Glutamatergic neuron (in vitro differentiated cells): ENCODE results near the gene RAVER2. TPM values are rescaled to one million over a fixed set of nuclear protein-coding genes. Genes with fewer than 3 reads are reported as not detected.

Source experiments
- DNase-seq: peaks from one replicate; pipeline ENCODE4 v3.0.0; 2022
- H3K27ac Mint-ChIP-seq: one replicate; pipeline ENCODE4 v1.8.0; 2020; ENCODE audit warnings: mild to moderate bottlenecking, mixed read lengths, inconsistent platforms; ENCODE audit not compliant: unreplicated experiment
- H3K27me3 Mint-ChIP-seq: one replicate; pipeline ENCODE4 v1.8.0; 2020; ENCODE audit warnings: mild to moderate bottlenecking, moderate library complexity, mixed read lengths, inconsistent platforms; ENCODE audit not compliant: unreplicated experiment
- H3K36me3 Mint-ChIP-seq: one replicate; pipeline ENCODE4 v1.8.0; 2020; ENCODE audit warnings: mild to moderate bottlenecking, mixed read lengths, inconsistent platforms; ENCODE audit not compliant: unreplicated experiment
- H3K4me1 Mint-ChIP-seq: one replicate; pipeline ENCODE4 v1.8.0; 2020; ENCODE audit warnings: mild to moderate bottlenecking, low read depth, mixed read lengths, inconsistent platforms; ENCODE audit not compliant: unreplicated experiment
- H3K4me3 Mint-ChIP-seq: one replicate; pipeline ENCODE4 v1.8.0; 2020; ENCODE audit warnings: mild to moderate bottlenecking, mixed read lengths, inconsistent platforms; ENCODE audit not compliant: unreplicated experiment
- H3K9me3 Mint-ChIP-seq: one replicate; pipeline ENCODE4 v1.8.0; 2020; ENCODE audit warnings: mild to moderate bottlenecking, moderate library complexity, mixed read lengths, inconsistent platforms; ENCODE audit not compliant: unreplicated experiment
- CTCF ChIP-seq: fragments of 200-600 bp; sonication (generic); IDR thresholded peaks from one replicate; pipeline ENCODE4 v1.5.0; 2021; ENCODE audit not compliant: partially characterized antibody, unreplicated experiment
- total RNA-seq: library from RNA; stranded (reverse); fragmentation: NEBNext Ultra II Directional; extraction: Animal tissue kit (Norgen Biotek cat#: 25700); gene quantifications from one replicate; pipeline ENCODE4 v1.2.1, GENCODE V29; 2021; ENCODE audit not compliant: unreplicated experiment

The RAVER2 gene
- total RNA-seq, 1 donor from 2014 or later: 4.4 TPM

DNA sequence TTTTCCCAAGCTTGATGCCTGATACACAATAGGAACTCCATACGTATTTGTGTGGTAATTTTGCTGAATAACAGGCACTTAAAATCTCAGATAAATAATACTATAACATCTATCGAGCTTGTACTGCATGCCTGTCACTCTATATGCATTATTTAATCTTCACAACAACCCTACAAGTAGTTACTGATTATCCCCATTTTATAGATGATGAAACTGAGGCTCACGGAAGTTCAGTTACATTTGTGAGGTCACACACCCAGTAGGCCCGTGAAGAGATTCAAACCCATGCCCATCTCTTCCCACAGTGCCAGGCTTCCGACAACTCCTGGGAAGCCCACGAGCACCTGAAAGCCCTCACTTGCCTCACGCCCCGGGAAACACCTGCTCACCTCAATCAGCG, 98.8 kb downstream of the RAVER2 start:
- peaks cover 13% of the 10 kb centered on the region for H3K9me3 Mint-ChIP-seq
- H3K27ac Mint-ChIP-seq: no peak overlapping the region
- peaks cover 6% of the 10 kb centered on the region for H3K36me3 Mint-ChIP-seq
- peaks cover 10% of the 10 kb centered on the region for H3K4me1 Mint-ChIP-seq
- DNase-seq: no peak
- H3K4me3 Mint-ChIP-seq: no peak overlapping the region
- no peak for TF ChIP-seq CTCF
- peaks cover 5% of the 10 kb centered on the region for H3K27me3 Mint-ChIP-seq

- no peak for DNase-seq
- H3K27me3 Mint-ChIP-seq: peaks cover 9% of the 10 kb centered on the region
- peaks cover 14% of the 10 kb centered on the region for H3K4me1 Mint-ChIP-seq
- H3K9me3 Mint-ChIP-seq: peaks cover 18% of the 10 kb centered on the region
- H3K27ac Mint-ChIP-seq: no peak overlapping the region
- H3K4me3 Mint-ChIP-seq: no peak overlapping the region
- peaks cover 6% of the 10 kb centered on the region for H3K36me3 Mint-ChIP-seq
- TF ChIP-seq CTCF: no peak
Measured at GRCh38 chr1:64844175-64844574, 99.3 kb downstream of the RAVER2 start.

DNA sequence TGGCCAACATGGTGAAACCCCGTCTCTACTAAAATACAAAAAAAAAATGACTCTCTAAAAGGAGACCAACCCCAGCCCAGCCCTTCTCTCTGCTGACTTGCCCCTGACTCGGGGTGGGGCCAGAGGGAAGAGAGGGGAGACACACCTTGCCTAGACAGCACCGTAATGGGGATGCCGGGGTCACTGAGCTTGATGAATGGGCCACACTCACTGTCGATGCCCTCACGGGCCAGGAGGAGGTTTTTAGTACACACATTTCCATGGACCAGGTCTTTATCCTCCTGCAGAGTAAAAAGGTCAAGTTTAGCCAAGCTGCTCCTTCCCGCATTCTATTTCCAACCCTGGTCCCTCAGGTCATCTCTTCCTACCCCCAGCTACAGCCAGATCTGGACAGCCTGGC, 99.7 kb downstream of the RAVER2 start:
- peaks cover 15% of the 10 kb centered on the region for H3K4me1 Mint-ChIP-seq
- no peak for TF ChIP-seq CTCF
- peaks cover 11% of the 10 kb centered on the region for H3K27me3 Mint-ChIP-seq
- H3K36me3 Mint-ChIP-seq: peaks cover 6% of the 10 kb centered on the region
- no peak overlapping the region for H3K27ac Mint-ChIP-seq
- peaks cover 21% of the 10 kb centered on the region for H3K9me3 Mint-ChIP-seq
- no peak for DNase-seq
- H3K4me3 Mint-ChIP-seq: no peak overlapping the region

DNA sequence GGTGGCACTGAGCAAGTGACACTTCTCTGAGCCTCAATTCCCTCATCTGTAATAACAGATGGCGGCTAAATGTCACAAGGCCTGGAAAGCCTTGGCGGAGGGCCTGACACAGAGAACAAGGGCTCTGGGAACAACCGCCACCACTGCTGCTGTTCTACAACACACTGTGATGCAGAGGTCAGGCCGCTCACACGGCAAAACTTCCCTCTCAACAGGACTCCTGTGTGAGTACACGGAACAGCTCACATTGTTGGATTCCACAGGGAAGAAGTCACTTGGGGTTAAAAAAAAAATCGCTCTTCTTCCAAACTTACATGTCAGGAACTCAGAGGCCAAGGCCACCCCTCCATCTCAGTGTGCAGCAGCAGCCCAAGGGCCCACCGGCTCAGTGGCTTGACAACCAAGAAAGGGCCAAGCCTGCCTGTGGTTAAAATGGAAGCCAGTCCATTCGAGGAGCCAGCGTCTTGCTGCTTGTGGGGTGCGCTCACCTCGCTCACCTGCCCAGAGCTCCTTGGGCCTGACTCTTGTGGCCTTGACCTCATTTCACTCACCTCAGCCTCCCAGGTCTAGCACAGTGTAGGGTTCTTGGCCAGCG, 101.1 kb downstream of the RAVER2 start:
- H3K27me3 Mint-ChIP-seq: peaks cover 11% of the 10 kb centered on the region
- H3K27ac Mint-ChIP-seq: no peak overlapping the region
- no peak for TF ChIP-seq CTCF
- H3K9me3 Mint-ChIP-seq: peaks cover 22% of the 10 kb centered on the region
- H3K4me1 Mint-ChIP-seq: peaks cover 15% of the 10 kb centered on the region
- peaks cover 6% of the 10 kb centered on the region for H3K36me3 Mint-ChIP-seq
- DNase-seq: no peak
- H3K4me3 Mint-ChIP-seq: no peak overlapping the region

- TF ChIP-seq CTCF: no peak
- no peak for DNase-seq
- H3K9me3 Mint-ChIP-seq: peaks cover 22% of the 10 kb centered on the region
- peaks cover 11% of the 10 kb centered on the region for H3K27me3 Mint-ChIP-seq
- peaks cover 12% of the 10 kb centered on the region for H3K4me1 Mint-ChIP-seq
- H3K36me3 Mint-ChIP-seq: peaks cover 6% of the 10 kb centered on the region
- H3K27ac Mint-ChIP-seq: no peak overlapping the region
- H3K4me3 Mint-ChIP-seq: no peak overlapping the region
Measured at GRCh38 chr1:64846573-64847430, 101.9 kb downstream of the RAVER2 start.
